ENCODE measurements around the gene BCL11B.

BCL11B gene

GRCh38 chr14:99129998-99130397 is 142.0 kb downstream of the BCL11B start:
- no peak for DNase-seq

- no peak for DNase-seq
Observed at GRCh38 chr14:99129211-99129696, 142.7 kb downstream of the BCL11B start.

GRCh38 chr14:99128185-99128584 is 143.8 kb downstream of the BCL11B start:
- no peak for DNase-seq

DNA sequence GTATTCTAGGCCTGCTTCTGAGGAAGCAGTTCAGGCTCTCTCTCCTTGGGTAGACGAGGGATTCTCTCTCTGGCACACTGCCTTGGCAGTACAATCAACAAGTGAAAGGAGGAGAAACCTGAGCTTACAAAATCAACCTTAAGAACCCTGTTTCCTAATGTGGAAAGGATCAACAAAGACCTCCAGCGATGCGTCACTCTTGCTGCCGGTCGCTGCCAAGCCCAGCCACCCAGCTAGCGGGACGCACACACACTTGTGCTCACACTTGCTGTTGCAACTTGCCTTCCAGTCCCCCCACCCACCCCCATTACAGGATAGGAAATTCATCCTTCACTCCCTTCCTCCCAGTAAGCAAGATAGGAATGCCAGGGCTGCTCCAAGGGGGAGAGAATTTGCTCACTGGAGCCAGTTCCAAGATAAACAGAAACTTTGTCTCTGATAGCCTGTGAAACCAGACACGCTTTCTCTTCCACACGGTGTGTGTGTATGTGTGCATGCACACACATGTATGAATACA is 144.3 kb downstream of the BCL11B start:
- no peak for DNase-seq

DNA sequence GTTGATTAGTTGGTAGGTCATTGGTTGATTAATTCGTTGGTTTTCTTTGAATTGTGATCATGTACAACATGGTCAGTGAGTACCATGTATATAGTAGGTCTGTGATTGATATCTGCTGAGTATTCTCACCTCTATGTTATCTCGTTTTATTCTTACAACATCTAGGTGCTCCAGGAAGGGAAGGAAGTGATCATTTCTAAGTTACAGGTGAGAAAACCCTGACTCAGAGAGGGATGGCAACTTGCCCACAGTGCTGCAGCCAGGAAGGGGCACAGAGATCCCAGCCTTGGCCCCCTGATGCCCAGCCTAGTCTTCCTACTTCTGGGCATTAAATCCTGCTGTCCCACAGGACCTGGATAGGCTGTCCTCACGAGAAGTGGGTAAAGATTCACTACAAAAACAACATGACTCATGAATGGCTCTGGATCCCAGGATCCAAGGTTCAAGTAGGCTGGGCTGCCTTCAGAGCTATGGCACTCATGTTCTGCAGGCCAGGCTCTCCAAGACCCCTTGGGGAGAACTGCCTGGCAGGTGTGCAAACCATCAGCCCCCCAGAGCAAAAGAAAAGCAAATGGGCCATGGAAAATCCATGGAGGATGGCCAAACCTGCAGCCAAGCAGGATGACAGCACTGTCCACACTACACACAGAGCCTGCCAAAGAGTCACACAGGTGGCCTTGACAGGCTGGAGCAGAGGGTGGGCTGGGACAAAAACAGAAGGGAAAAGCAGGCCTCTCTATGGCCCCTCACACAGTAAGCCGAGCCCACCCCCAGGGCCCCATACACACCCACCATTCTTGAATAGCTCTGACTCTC is 146.2 kb downstream of the BCL11B start:
- no peak for DNase-seq

DNA sequence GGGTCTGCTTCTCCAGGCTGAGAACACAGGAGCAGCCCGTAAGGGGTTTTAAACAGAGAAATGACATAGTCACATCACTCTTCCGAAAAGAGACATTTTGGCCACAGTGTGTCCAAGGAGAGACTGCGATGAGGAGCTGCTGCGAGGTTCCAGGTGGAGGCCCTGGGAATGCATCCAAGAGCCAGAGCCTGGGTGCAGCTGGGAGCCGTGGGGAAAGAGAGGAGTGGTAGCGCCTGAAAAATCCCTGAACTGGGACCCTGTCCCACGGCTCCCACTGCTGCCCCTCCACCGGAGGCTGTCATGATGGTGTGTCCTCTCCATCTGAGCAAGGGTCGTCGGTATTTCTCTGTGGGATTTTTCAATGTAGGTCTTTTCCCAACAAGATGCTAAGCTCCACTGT is 146.9 kb downstream of the BCL11B start:
- no peak for DNase-seq

DNA sequence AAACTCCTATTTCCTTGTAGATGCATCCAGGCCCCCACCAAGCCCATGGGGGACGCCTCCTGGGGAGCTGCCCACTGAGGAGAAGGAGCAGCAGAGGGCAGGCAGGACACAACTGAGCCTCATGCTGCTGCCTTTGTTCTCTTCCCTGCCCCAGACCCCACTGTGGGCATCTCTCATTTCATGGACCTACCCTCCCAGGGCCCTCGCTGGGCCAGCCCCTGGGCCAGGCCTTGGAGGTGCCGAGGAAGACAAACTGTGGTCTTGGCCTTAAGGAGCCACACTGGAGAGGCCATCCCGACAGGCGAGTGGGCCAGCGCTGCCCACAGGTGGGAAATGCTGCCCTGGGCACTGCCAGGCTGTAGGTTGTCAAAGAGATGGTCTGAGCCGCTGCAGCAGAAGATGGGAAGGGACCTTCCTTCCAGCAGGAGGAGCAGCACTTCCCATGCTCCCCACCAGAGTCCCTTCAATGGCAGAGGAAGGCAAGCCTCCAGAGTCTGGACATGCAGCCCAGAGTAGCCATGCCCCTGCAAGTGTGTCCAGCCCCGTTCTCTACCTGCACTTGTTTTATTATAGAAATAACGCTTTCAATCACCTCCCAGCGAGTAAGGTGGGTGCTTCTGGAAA is 147.4 kb downstream of the BCL11B start:
- DNase-seq = no peak

GRCh38 chr14:99123208-99123870 is 148.7 kb downstream of the BCL11B start:
- DNase-seq = no peak

- no peak for DNase-seq
Observed at GRCh38 chr14:99122521-99123125, 149.4 kb downstream of the BCL11B start.

- DNase-seq = no peak
Observed at GRCh38 chr14:99121319-99121875, 150.6 kb downstream of the BCL11B start.

- no peak for DNase-seq
Observed at GRCh38 chr14:99120526-99121318, 151.3 kb downstream of the BCL11B start.

DNA sequence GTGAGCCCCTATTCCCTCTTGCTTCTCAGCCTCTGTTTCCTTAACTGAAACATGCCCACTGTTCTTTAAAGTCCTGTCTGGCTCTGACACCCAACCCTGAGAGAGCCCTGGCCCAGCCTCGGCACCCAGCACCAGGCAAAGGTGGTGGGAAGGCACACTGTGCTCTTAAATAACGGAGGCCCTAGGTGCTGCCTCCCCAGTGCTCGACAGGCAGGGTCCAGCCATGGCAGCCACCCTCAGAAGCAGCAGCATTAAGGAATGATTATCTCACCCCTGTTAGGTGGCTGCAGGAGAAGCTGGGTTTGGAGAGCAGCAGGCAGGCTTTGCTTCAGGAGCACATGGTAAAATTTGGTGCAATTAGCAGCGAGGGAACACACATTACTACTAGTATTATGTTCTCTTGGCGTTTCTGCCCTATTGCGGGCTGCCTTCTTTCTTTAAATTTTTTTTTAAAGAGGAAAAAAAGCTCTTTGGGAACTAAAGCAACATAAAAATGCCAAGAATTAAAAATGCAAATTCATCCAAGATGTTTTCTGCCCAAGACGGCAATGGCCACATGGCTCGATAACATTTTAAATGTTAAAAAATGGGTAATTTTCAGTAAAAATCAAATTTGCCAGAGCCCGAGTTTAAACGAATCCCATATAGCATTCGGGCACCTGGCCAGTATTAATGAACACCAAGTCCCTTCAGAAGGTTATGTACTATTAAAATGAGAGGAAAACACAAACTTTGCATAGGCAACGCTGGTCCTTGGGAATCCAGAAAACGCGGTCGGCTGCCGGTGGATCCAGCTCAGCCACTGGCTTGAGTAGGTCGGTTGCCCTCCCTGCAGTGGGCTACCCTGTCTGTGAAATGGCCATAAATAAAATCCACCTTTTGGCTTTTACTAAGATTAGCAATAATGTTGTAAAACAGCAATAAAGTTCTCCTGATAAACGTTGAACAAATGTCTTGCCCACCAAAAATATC is 152.2 kb downstream of the BCL11B start:
- no peak for DNase-seq
